Measurements from ENCODE around the gene CDC6.

DNA sequence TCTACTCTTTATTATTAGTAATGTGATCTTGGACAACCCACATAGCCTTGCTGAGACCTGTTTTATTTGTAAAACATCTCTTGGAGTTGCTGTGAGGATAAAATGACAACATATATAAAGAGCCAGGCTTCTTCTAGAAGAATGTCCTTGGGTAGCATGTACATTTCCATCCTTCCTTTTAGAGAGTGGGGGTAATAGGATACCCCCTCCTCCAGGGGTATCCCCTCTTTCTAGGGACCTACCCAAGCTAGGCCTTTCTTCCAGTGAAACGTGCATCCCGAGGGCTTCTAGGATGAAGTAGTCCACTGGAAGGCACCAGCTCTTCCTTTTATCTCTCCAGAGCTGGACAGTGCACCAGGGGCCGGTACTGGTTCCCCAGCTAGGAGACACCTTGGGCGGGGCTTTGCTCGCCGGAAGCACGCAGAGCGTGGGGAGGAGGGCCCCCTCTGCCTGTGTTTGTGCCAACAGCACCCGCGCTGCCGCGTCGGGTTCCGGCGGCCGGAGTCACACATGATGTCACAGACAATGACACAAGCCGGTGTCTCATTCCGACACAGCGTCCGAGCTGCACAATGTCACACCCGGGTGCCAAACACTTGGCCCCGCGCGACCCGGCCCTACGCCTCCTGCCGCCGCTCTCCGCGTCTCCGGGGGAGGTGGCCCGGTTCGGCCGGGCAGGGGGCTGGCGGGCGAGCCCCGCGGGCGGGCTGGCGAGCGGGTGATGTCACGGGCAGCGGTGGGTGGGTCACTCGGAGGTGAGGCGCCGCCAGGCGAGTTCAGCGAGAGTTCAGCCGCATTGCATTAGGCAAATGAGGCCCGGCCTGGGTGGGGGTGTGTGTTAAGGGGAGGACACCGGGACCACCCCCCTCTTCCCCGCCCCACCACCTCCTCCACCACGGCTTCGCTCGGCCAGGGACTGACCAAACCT is 53.5 kb downstream of the CDC6 start:
- TF ChIP-seq TCF12 (IDR thresholded peaks at IDR 0.05; ENCODE audit: low read depth, low read length) (no peak), JUND (IDR thresholded peaks at IDR 0.05; ENCODE audit: low read length) (no peak), RAD21 (IDR thresholded peaks at IDR 0.05 in 1 of 2, conservative IDR thresholded peaks at IDR 0.05 in 1 of 2; ENCODE audit: low read depth in 2 of 2, low read length in 2 of 2) (no peak), POLR2A (IDR thresholded peaks at IDR 0.05; ENCODE audit: control extremely low read depth in 1 of 2, low read depth in 2 of 2, low read length in 2 of 2) (no peak), SRF (IDR thresholded peaks at IDR 0.05; ENCODE audit: low read depth, low read length) (no peak), CBX8 (IDR thresholded peaks at IDR 0.05; ENCODE audit: borderline replicate concordance, low read depth, low read length) (no peak), SP1 (IDR thresholded peaks at IDR 0.05; ENCODE audit: low read depth, low read length) (no peak), RBBP5 (IDR thresholded peaks at IDR 0.05; ENCODE audit: borderline replicate concordance, low read depth, low read length) (no peak)
- TF ChIP-seq, protein P1, sequence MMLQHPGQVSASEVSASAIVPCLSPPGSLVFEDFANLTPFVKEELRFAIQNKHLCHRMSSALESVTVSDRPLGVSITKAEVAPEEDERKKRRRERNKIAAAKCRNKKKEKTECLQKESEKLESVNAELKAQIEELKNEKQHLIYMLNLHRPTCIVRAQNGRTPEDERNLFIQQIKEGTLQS (IDR thresholded peaks at IDR 0.05; ENCODE audit: insufficient read depth, low read depth, low read length): no peak
- TF ChIP-seq, protein P2, sequence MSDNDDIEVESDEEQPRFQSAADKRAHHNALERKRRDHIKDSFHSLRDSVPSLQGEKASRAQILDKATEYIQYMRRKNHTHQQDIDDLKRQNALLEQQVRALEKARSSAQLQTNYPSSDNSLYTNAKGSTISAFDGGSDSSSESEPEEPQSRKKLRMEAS (IDR thresholded peaks at IDR 0.05): no peak
